Caki2 (cell line): ENCODE measurements around the gene SLC7A11. TPM values are rescaled to one million over a fixed set of nuclear protein-coding genes. Genes with fewer than 3 reads are reported as not detected.

Experiments used
- DNase-seq: peaks from one replicate; pipeline ENCODE4 v3.0.0-alpha.2; 2015; ENCODE audit warnings: low read depth
- in situ Hi-C: cut with HindIII; loops from 2 replicates; pipeline ENCODE4 v1.10.0; 2016; ENCODE audit warnings: low sequenced_read_pairs, low pct_unique_long_range_greater_than_20kb, mixed read lengths
- total RNA-seq: library from RNA; depleted of rRNA; stranded (reverse); fragments of >200 nt; shearing (Covaris generic); gene quantifications from 2 replicates; pipeline ENCODE4 v1.2.3, GENCODE V29; 2014; ENCODE audit warnings: low replicate concordance; rRNA removed

The SLC7A11 gene
- total RNA-seq = 50.0 and 55.9 TPM in 2 replicates

DNA sequence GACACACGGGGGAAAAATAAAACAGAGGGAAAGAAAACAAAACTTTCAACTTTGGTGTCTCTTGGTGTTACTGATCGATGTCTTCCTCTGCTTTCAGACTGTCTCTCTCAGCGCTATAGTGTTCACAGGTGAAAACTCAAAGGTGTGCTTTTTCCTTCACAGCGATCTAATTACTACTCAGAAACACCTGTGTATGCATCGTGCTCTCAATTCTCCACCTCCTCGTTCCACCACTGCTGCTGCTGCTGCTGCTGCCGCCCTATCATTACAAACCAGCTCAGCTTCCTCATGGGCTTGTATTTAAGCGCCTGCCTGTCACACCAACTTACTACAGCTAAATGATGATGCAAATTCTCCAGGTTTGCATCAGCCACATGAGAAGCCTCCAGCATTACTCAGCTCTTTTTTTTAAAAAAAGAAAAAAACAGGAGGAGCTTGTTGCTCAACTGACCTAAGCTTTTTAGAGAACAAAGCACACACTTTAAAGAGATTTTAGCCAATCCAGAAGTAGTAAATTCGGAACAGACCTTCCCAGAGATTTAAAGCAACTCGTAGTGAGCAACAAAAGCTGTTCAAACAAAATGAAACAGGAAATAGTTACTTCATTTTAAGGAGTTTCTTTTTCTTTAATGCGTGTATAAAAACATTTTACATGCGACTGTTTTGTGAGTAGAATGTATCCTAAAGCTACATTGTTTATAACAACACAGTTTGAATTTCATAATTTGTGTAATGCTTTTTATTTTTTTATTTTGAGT lies at the start of gene SLC7A11:
Gene SLC7A11 (minus strand): TSS at position 274 of the 758 bp plus-strand sequence. CDS start 280 bp downstream, outside the sequence.
- in situ Hi-C loops = no loop called here
- DNase-seq = peak; percentile 97

DNA sequence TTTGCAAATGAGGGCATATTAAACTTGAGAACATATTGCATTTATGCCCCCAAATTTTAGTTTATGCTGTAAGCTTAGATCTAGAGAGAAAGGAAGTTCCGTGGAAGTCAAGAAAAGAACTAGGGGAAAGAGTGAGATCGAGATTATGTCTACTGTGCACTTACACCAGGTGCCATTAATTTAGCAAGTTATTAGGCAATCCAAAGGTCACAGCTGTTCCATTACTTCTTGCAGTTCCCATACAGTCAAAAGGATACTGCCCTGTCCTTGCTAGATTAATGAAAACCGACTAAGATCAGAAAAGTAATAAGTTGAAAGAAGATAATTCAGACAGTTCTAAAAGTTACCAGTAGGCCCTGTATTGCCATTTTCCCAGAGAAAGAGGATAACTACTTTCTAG lies 49.3 kb upstream of the SLC7A11 start:
- in situ Hi-C loops = no loop called here
- DNase-seq = no peak

DNA sequence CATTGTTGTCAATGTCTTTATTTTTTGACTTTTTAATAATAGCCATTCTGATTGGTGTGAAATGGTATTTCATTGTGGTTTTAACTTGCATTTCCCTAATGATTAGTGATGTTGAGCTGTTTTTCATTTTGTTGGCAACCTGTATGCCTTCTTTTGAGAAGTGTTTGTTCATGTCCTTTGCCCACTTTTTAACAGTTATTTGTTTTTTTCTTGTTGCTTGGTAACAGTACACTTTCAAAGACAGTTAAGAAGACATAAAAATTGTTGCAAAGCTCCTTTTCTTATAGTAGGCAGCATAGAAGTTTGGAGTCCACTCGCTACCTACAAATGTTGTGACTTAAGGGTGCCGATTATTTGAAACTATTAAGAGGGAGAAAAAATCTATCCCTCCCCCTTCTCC lies 48.7 kb upstream of the SLC7A11 start:
- no peak for DNase-seq
- in situ Hi-C loops = no loop called here

DNA sequence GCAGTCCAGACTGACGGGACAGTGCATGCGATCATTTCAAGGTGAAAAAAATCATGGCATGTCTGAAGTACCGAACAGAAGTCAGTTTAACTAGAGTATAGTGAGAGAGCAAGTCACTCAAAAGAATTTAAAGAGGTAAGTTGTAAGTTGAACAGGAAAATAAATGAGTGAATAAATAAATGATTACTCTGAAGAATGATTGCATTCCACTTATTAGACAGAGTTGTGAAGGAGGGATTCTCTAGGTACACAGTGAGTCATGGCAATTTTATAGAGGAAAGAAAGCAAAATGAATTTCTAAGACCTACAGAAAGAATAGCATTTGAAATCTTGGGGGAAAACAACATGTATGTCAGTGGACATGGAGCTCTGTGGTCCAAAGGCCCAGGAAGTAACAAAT lies 37.1 kb upstream of the SLC7A11 start:
- in situ Hi-C loops = no loop called here
- no peak for DNase-seq

DNA sequence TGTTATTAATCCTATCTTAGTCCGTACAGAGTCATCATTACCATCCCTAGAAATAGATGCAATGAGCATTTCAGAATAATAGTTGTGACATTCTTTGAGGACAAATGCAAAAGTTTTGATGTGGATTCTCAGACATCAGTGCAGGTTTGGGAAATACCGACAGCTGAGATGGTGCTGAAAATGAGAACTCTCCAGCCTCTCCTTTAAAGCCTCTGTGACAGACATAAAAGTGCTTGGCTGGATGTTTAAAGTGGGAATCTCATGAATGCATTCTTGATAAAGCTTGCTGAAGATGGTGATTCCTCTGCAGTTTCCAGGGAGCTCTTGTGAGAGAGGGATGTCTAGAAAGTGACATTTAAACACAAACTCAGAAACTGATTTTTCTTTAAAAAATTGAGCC lies 35.0 kb upstream of the SLC7A11 start:
- in situ Hi-C loops = no loop called here
- DNase-seq = no peak

DNA sequence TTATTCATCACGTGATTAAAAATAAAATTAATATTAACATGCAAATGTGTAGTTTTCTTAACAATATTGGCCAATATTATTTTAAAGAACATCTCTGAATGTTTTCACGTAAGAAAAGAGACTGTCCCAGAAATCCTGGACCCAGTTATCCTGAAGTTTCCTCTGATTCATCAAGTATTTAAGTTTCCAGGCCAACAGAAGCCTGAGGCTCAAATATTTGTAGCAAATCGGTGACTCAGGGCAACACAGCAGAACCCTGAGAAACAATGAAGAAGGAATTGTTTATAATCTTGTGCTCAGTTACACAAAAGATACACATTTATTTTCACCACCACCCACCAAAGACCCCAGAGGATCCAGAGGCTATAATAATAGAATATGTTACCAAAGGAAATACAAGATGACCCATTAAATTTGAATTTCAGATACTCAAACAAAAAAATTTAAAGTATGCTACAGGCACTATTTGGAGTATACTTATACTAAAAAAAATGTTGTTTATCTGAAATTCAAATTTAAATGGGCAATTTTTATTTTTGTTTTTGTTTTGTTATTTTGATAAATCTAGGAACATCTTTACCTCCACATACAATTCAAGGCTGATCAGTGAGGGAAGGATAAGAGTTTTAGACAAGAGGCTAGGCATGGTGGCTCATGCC lies 33.9 kb upstream of the SLC7A11 start:
- in situ Hi-C loops = no loop called here
- no peak for DNase-seq

DNA sequence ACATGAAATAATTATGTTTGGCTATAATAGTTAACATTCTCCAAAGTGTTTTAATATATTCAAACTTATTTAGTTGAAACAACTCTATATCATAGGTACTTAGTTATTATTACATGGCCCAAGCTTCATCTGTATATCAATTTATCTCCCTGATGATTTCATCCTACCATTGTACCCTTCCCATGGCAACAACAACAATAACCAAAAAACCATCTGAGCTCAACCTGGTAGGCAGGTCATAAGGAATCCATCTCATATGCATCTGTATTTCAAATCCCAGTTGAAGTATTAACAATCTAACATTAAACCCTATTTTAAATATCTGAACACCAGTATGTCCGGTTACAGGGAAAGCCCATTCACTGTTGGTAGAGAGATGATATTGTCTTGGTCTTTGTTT lies 33.1 kb upstream of the SLC7A11 start:
- DNase-seq = no peak
- in situ Hi-C loops = no loop called here

DNA sequence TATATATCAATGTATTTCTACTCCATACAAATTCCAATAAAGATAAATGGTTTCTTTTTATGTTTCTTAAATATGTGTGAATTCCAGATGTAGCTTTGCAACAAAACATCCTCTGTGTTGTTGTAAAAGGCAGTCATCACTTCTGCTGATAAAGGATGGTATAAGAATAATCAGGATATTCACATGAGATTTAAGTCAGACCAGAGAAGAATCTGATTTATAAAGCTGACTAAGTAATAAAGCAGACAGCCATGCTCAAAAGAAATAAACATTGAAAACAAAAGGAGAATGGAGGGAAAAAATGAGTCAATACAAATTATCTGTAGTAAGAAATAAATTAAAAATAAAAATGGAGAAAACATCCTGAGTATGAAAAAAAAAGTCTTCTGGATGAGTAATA lies 27.0 kb upstream of the SLC7A11 start:
- DNase-seq = no peak
- in situ Hi-C loops = no loop called here

DNA sequence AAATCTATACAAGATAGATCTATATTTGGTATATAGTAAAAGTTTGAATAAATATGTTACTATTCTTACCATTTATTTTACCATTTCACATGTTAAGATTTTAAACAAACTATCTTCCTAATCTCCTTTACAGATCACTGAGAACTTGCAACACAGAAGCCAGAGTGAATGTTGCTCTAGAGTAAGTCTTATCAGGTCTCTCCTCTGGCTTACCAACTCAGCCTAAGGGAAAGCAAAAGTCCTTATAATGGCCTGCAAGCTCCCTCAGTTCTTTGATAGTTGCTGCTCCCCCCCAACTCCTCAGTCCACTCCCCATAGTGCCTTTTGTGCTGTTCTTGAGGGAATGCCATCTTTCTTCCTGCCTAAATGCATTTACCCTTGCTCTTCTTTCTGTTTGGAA lies 25.7 kb upstream of the SLC7A11 start:
- in situ Hi-C loops = no loop called here
- DNase-seq = no peak

DNA sequence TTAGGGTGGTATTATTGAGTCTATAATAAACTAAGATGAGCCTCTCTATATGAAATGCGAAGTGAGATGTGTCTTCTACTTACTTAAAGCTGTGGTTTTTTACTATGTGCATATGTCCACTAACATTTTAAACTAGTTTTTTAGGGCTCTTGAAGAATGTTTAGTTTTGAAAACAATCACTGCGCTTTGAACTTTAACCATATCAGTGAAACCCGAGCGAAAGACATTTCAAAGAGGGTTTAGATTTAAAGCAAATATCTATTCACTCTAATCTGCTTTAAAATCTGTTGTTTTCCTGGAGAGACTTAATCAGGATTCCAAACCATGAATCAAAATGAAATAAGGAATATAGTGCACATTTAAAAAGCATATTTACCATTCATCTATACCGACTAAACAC lies 24.8 kb upstream of the SLC7A11 start:
- in situ Hi-C loops = no loop called here
- no peak for DNase-seq

DNA sequence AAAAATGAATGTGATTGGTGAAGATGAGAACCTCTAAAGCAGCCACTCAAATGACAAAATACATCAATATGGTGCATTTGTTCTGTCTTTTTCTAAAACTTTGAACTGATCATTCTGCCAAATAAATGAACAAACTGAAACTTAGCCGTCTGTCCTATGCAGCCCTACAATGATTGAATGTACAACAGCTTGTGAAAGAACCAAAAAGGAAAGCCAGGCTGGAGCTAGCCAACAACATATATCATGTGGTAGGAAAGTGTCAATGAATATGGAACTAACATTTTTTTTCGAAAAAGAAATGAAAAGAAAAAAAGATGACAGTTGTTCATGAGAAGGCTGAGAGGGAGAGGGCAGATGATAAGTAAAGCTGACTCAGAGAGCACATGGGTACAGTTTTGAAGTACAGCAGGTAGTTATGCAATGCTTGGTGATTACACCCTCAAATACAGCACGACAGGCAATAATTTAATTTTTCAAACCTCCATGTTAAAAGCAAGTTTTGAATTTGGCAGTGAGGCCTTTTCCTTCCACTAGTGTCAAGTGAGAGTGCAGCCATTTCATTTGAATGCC lies 21.2 kb upstream of the SLC7A11 start:
- in situ Hi-C loops = no loop called here
- no peak for DNase-seq

DNA sequence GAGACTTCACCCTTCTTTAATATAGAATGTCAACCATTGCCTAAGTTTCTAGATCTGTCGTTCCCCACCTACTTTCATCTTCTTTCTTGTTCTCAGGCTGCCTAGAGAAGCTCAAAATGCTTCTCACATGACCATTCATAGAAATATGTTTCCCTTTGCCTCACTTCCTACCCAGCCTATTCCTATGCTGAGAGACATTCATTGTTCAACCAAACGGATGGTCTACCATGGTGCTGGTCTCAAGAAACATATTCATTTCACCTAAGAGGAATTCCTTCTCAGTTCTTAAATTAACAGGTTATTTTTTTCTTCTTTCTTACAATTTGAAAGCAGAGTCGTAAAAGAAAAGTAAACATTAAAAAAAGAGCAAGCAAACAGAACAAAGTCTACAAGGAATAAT lies 20.3 kb upstream of the SLC7A11 start:
- in situ Hi-C loops = no loop called here
- DNase-seq = no peak

DNA sequence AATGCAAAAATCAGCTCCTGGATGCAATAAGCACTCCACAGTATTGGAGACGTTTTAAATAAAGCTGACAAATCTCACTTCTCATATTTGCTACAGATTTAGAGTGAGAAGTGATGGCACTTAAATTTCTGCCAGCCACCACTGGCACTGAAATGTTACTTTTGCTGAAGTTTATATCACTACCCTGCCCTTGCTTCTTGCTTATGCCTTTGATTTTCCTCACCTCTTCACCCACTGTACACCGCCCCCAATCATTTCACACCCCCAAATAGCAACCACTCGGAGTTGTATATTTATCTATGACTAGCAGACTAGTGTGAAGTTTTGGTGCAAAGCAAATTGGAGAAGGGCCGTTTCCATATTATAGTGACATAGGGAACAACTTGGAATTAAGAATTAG lies 19.9 kb upstream of the SLC7A11 start:
- no peak for DNase-seq
- in situ Hi-C loops = no loop called here

DNA sequence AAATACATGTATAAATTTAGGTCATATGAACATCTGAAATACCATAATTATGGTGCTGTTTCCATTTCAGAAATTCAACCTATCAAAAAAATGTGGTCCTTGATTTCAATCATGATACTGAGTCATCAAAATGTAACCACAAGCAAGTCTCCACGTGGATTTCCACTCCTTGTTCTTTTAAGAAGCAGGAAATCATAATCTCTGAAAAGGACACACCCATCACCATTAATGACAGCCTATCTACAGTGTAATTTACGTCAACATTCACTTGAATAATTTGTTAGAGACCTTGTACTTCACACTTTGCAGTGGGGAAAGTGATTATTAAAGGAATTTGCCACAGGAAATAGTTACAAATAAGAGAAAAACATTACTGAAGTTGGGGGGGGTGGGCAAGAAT lies 17.7 kb upstream of the SLC7A11 start:
- peak; percentile 7 for DNase-seq
- in situ Hi-C loops = no loop called here

DNA sequence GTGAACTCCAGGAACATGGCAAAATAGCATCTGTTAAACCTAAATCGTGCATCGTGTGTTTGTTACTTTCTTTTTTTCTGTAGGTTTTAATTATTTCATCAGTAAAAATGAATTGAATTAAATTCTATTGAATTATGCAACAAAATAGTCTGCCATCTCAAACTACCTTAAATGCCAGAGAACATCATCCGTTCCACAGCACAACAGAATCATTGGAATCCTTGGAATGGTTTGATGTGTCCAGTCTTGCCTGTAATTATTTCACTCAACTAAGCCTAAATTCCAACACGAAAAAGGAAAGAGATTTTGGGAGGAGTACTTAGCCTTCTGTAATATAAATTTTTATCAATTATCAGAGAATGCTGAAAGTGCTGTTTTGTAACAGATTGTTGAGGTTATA lies 17.1 kb upstream of the SLC7A11 start:
- no peak for DNase-seq
- in situ Hi-C loops = no loop called here

DNA sequence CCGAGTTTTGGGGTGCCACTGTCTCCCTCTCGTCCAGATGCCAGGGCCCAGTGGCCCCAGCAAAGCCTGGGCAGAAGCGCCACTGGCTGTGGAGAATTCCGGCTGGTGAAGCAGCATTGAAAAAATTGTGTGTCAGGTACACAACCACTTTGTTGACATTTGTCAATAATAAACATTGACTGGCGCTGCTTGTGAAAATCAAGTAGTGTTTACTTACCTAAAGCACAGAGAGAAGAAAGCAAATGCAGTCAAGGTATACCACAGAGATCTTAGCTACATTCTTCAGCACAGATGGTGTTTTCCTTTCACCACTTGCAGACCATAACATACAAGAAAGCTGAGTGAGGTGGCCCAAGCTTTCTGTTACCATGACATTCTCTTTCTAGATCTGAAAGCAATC lies 14.5 kb upstream of the SLC7A11 start:
- DNase-seq = no peak
- in situ Hi-C loops = no loop called here

DNA sequence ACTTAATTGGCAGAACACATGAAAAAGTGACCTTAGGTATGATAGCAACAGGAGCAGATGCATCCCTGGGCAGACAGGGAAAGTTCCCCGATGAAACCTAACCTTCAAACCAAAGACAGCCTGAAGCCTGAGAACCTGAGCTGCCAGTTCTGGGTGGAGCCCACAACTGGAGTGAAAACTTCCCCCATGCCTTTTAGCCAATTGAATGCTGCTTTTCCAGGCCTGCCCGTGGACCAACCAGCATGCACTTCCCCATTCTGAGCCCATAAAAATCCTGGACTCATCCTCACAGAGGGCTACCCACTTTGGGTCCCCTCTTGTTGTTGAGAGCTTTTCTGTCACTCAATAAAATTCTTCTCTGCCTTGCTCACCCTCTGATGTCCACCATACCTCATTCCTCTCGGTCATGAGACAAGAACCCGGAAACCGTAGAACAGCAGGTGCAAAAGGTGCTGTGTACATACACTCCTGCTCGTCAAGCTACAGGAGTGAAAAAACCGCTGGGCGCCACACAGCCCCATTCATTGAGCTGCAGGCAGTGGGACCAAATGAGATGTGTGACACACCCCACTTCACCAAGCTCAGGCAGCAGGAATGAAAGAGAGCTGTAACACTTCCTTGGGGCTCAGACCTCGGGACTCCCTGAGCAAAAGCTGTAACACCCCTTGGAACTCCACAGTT lies 13.9 kb upstream of the SLC7A11 start:
- in situ Hi-C loops = no loop called here
- no peak for DNase-seq

DNA sequence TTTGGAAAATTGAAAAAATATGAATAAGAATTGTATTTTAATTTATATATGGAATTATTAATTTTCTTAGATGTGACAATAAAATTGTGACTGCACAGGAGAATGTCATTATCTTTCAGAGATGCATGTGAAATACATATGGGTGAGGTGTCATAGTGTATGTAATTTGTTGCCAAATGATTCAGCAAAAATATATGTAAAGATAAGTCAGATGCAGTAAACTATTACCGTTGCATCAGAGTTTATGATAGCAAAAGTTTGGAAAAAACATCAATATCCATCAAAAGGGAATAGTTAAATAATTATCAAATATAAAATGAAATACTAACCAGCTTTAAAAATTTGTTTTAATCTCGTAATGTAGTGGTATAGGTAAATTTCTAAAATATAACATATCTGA lies 10.4 kb upstream of the SLC7A11 start:
- in situ Hi-C loops = no loop called here
- DNase-seq = no peak

DNA sequence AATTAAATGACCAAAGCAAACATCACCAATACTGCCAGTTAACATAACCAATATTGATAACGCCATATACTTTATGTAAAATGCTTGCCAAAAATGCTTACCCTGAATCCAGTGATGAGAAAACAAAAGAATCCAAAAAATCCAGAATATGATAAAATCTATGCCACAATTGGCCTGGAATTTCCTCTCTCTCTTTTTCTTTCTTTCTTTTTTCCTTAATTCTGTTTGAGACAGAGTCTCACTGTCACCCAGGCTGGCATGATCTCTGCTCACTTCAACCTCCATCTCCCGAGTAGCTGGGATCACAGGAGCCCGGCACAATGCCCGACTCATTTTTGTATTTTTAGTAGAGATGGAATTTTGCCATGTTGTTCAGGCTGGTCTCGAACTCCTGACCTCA lies 9.8 kb upstream of the SLC7A11 start:
- DNase-seq = no peak
- in situ Hi-C loops = no loop called here
